HepG2 (cell line): ENCODE measurements around the gene JAGN1. TPM values are rescaled to one million over a fixed set of nuclear protein-coding genes. Genes with fewer than 3 reads are reported as not detected.
A peak's percentile ranks its signal among the peaks of the same experiment; 100 is the strongest.

Experiments
- AGO1 ChIP-seq: fragments of 200-400 bp; formaldehyde crosslinking; IDR thresholded peaks from 2 replicates; pipeline ENCODE4 v1.6.1; 2017; ENCODE audit warnings: mild to moderate bottlenecking, low read depth, low read length, moderate library complexity; ENCODE audit not compliant: poor library complexity, severe bottlenecking
- CREM ChIP-seq, 2 experiments: sonication (generic) in 1 of 2; formaldehyde crosslinking in 1 of 2; IDR thresholded peaks; 2 replicates each; pipeline versions ENCODE4 v1.4.0 to v1.6.1; 2016 to 2020; ENCODE audit warnings: antibody characterized with exemption in 1 of 2, mild to moderate bottlenecking in 1 of 2, missing genetic modification reagents in 1 of 2
- FOXK2 ChIP-seq: fragments of 450-650 bp; IDR thresholded peaks from 2 replicates; pipeline ENCODE4 v1.6.1; 2016
- HDAC1 ChIP-seq: sonication (generic); formaldehyde crosslinking; IDR thresholded peaks from 2 replicates; pipeline ENCODE4 v1.5.1; 2020; ENCODE audit warnings: mild to moderate bottlenecking, missing genetic modification reagents
- MYC ChIP-seq: sonication (generic); formaldehyde crosslinking; IDR thresholded peaks from 2 replicates; pipeline ENCODE4 v1.9.0; 2021; ENCODE audit warnings: missing genetic modification reagents, borderline replicate concordance
- ZMYM4 ChIP-seq: sonication (generic); formaldehyde crosslinking; IDR thresholded peaks from 2 replicates; pipeline ENCODE4 v1.8.1; 2023; ENCODE audit warnings: mild to moderate bottlenecking, missing genetic modification reagents
- ZNF33A ChIP-seq: sonication (generic); formaldehyde crosslinking; IDR thresholded peaks from 2 replicates; pipeline ENCODE4 v1.5.1; 2020; ENCODE audit warnings: missing genetic modification reagents, mild to moderate bottlenecking, moderate library complexity, borderline replicate concordance
- ZNF383 ChIP-seq: sonication (generic); formaldehyde crosslinking; IDR thresholded peaks from 2 replicates; pipeline ENCODE4 v1.4.0; 2020; ENCODE audit warnings: missing genetic modification reagents, mild to moderate bottlenecking, borderline replicate concordance
- ZNF577 ChIP-seq: sonication (generic); formaldehyde crosslinking; IDR thresholded peaks from 2 replicates; pipeline ENCODE4 v1.4.0; 2020; ENCODE audit warnings: mild to moderate bottlenecking, low read depth, missing genetic modification reagents, borderline replicate concordance
- ZNF75D ChIP-seq: sonication (generic); formaldehyde crosslinking; IDR thresholded peaks from 2 replicates; pipeline ENCODE4 v1.8.1; 2023; ENCODE audit warnings: missing genetic modification reagents, mild to moderate bottlenecking, borderline replicate concordance
- ZNF792 ChIP-seq: IDR thresholded peaks from 2 replicates; pipeline ENCODE4 v1.6.1; 2016
- ZSCAN31 ChIP-seq: sonication (generic); formaldehyde crosslinking; IDR thresholded peaks from 2 replicates; pipeline ENCODE4 v1.5.0; 2020; ENCODE audit warnings: low read depth, mild to moderate bottlenecking, missing genetic modification reagents
- polyA plus RNA-seq, 8 experiments: library from polyadenylated mRNA; depleted of rRNA in 3 of 8; stranded (reverse) in 7 of 8; unstranded in 1 of 8; fragments of >200 nt; fragmentation: Illumina TruSeq in 4 of 8; extraction: Trizol in 4 of 8; gene quantifications; 2 replicates each; pipeline versions ENCODE4 v1.2.1 to v1.2.3, GENCODE V29; 2011 to 2016; ENCODE audit warnings: low read depth in 4 of 8, missing spikeins in 1 of 8, mixed read lengths in 1 of 8; ENCODE audit not compliant: insufficient read depth in 1 of 8
- total RNA-seq, 5 experiments: library from RNA; depleted of rRNA; stranded (reverse); fragments of >200 nt; fragmentation: Illumina TruSeq; extraction: Trizol; gene quantifications; 2 replicates each; pipeline ENCODE4 v1.2.3, GENCODE V29; 2016; ENCODE audit warnings: low read depth in 1 of 5
- TF ChIP-seq, protein P1 (sequence below): sonication (generic); formaldehyde crosslinking; IDR thresholded peaks from 2 replicates; pipeline ENCODE4 v1.8.0; 2022; ENCODE audit warnings: missing genetic modification reagents, mild to moderate bottlenecking, borderline replicate concordance
- TF ChIP-seq, protein P2 (sequence below): IDR thresholded peaks from 2 replicates; pipeline ENCODE4 v1.6.1; 2016; ENCODE audit warnings: mild to moderate bottlenecking
- TF ChIP-seq, protein P3 (sequence below): sonication (generic); formaldehyde crosslinking; IDR thresholded peaks from 2 replicates; pipeline ENCODE4 v1.5.1; 2020; ENCODE audit warnings: mild to moderate bottlenecking, missing genetic modification reagents
- TF ChIP-seq, protein P4 (sequence below): sonication (generic); formaldehyde crosslinking; IDR thresholded peaks from 2 replicates; pipeline ENCODE4 v1.9.0; 2021; ENCODE audit warnings: missing genetic modification reagents, borderline replicate concordance
- TF ChIP-seq, protein P5 (sequence below): IDR thresholded peaks from 2 replicates; pipeline ENCODE4 v1.6.1; 2016; ENCODE audit warnings: control low read depth

Gene JAGN1
- total and polyA plus RNA-seq, 2 of the 13 experiments (the other 11 are each of a cell fraction or from before 2014, with no cell fraction given), result 49.9 to 50.9 TPM

DNA sequence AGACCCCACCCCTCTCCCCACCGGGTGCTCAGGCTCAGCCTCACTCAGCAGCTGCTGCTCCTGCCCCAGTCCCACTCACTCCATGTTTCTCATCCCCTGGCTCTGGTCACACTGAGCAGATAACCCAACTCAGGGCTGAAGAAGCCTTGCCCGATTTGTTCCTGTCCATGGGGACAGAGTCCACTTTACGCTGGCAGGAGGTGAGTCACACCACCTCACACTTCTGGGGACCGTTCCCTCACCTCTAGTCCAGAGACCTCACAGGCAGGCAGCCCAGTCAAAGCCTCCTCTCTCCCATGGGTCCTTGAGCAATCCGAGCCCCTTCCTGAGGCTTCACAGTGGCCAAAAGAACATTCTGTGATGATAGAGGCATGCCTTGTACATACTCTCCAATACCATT, 11.7 kb upstream of the JAGN1 start (continued):
- TF ChIP-seq MYC, result no peak
- no peak for TF ChIP-seq ZNF577
- TF ChIP-seq ZNF33A (CRISPR knock-in tag), result no peak
- TF ChIP-seq HDAC1 (CRISPR knock-in tag), result peak; percentile 68
- TF ChIP-seq AGO1, result no peak
- TF ChIP-seq, protein P1, sequence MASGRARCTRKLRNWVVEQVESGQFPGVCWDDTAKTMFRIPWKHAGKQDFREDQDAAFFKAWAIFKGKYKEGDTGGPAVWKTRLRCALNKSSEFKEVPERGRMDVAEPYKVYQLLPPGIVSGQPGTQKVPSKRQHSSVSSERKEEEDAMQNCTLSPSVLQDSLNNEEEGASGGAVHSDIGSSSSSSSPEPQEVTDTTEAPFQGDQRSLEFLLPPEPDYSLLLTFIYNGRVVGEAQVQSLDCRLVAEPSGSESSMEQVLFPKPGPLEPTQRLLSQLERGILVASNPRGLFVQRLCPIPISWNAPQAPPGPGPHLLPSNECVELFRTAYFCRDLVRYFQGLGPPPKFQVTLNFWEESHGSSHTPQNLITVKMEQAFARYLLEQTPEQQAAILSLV, result 0 out of 2 replicates have a peak, but pooled peaks have one; percentile 40
- peak; percentile 28; the same call in 1 of the 2 replicates for TF ChIP-seq CREM (IDR thresholded peaks at IDR 0.05)
- no peak for TF ChIP-seq CREM (CRISPR knock-in tag; IDR thresholded peaks at IDR 0.05)
- 0 out of 2 replicates have a peak, but pooled peaks have one; percentile 29 for TF ChIP-seq ZNF792 (CRISPR knock-in tag)
- TF ChIP-seq, protein P2, sequence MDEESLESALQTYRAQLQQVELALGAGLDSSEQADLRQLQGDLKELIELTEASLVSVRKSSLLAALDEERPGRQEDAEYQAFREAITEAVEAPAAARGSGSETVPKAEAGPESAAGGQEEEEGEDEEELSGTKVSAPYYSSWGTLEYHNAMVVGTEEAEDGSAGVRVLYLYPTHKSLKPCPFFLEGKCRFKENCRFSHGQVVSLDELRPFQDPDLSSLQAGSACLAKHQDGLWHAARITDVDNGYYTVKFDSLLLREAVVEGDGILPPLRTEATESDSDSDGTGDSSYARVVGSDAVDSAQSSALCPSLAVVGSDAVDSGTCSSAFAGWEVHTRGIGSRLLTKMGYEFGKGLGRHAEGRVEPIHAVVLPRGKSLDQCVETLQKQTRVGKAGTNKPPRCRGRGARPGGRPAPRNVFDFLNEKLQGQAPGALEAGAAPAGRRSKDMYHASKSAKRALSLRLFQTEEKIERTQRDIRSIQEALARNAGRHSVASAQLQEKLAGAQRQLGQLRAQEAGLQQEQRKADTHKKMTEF (CRISPR knock-in tag), result peak; percentile 58
- TF ChIP-seq, protein P3, sequence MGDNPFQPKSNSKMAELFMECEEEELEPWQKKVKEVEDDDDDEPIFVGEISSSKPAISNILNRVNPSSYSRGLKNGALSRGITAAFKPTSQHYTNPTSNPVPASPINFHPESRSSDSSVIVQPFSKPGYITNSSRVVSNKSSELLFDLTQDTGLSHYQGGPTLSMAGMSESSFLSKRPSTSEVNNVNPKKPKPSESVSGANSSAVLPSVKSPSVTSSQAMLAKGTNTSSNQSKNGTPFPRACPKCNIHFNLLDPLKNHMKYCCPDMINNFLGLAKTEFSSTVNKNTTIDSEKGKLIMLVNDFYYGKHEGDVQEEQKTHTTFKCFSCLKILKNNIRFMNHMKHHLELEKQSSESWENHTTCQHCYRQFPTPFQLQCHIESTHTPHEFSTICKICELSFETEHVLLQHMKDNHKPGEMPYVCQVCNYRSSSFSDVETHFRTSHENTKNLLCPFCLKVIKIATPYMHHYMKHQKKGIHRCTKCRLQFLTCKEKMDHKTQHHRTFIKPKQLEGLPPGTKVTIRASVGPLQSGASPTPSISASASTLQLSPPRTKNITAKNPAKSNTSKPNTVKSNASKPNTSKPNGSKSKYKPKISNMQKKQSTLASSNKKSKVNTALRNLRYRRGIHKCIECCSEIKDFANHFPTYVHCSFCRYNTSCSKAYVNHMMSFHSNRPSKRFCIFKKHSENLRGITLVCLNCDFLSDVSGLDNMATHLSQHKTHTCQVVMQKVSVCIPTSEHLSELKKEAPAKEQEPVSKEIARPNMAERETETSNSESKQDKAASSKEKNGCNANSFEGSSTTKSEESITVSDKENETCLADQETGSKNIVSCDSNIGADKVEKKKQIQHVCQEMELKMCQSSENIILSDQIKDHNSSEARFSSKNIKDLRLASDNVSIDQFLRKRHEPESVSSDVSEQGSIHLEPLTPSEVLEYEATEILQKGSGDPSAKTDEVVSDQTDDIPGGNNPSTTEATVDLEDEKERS, result 0 out of 2 replicates have a peak, but pooled peaks have one; percentile 35
- TF ChIP-seq, protein P4, sequence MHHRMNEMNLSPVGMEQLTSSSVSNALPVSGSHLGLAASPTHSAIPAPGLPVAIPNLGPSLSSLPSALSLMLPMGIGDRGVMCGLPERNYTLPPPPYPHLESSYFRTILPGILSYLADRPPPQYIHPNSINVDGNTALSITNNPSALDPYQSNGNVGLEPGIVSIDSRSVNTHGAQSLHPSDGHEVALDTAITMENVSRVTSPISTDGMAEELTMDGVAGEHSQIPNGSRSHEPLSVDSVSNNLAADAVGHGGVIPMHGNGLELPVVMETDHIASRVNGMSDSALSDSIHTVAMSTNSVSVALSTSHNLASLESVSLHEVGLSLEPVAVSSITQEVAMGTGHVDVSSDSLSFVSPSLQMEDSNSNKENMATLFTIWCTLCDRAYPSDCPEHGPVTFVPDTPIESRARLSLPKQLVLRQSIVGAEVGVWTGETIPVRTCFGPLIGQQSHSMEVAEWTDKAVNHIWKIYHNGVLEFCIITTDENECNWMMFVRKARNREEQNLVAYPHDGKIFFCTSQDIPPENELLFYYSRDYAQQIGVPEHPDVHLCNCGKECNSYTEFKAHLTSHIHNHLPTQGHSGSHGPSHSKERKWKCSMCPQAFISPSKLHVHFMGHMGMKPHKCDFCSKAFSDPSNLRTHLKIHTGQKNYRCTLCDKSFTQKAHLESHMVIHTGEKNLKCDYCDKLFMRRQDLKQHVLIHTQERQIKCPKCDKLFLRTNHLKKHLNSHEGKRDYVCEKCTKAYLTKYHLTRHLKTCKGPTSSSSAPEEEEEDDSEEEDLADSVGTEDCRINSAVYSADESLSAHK (CRISPR knock-in tag), result no peak
- TF ChIP-seq FOXK2, result no peak
- 0 out of 2 replicates have a peak, but pooled peaks have one; percentile 35 for TF ChIP-seq ZMYM4 (CRISPR knock-in tag)
- TF ChIP-seq ZSCAN31 (CRISPR knock-in tag), result no peak
- TF ChIP-seq, protein P5, sequence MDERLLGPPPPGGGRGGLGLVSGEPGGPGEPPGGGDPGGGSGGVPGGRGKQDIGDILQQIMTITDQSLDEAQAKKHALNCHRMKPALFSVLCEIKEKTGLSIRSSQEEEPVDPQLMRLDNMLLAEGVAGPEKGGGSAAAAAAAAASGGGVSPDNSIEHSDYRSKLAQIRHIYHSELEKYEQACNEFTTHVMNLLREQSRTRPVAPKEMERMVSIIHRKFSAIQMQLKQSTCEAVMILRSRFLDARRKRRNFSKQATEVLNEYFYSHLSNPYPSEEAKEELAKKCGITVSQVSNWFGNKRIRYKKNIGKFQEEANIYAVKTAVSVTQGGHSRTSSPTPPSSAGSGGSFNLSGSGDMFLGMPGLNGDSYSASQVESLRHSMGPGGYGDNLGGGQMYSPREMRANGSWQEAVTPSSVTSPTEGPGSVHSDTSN (CRISPR knock-in tag), result no peak
- no peak for TF ChIP-seq ZNF383 (CRISPR knock-in tag)
- no peak for TF ChIP-seq ZNF75D (CRISPR knock-in tag)
